RPMI7951 (cell line): Measurements from ENCODE around the gene PRR36. TPM values are rescaled to one million over a fixed set of nuclear protein-coding genes. Genes with fewer than 3 reads are reported as not detected.

Experiments used
- DNase-seq: peaks from one replicate; pipeline ENCODE4 v3.0.0-alpha.2; 2012; ENCODE audit warnings: low read depth
- total RNA-seq: library from RNA; depleted of rRNA; stranded (reverse); fragments of >200 nt; shearing (Covaris generic); gene quantifications from 2 replicates; pipeline ENCODE4 v1.2.3, GENCODE V29; 2014

Gene PRR36
- total RNA-seq, 1 experiment from 2014 or later = not detected

DNA sequence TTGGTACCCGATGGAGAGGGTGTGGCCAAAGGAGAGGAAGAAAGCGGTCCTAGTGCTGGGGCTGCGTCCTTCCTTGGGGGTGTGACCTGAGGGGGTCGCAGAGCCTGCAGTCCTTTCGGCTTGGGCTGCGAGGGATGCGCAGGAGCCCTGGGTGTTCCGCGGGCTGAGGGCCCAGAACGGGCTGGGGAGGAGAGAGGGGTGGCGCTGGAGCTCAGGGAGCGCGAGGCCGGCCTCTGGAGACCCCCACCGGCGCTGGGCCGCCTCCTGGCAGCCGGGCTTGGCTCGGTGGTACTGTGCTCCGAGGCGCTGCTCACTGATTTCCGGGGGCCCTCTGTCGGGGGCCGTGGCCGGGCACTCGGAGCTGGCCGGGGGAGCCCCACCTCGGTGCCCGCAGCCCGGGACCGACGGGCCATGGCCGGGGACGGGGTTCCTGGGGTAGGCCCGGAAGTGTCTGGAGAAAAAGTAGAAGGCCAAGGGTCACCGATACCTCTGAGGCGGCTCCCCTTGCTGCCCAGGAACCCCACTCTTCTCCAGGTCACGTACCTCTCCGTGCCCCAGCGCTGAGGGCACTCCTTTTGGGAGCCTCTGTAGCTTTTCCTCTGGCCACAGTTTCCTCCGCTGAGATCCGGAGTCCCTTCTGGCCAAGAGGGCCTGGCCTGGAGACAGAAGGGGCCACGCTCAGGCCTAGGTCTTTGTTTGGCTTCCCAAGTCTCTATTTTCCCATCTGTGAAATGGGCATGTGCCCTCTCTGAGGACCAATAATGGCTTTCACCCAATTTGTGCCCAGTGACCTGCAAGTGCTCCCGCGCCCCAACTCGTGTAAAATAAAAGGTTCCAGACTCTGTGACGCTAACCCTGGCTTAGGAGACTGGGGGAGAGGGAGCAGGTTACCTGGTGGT lies 1.6 kb downstream of the PRR36 start:
- no peak for DNase-seq

DNA sequence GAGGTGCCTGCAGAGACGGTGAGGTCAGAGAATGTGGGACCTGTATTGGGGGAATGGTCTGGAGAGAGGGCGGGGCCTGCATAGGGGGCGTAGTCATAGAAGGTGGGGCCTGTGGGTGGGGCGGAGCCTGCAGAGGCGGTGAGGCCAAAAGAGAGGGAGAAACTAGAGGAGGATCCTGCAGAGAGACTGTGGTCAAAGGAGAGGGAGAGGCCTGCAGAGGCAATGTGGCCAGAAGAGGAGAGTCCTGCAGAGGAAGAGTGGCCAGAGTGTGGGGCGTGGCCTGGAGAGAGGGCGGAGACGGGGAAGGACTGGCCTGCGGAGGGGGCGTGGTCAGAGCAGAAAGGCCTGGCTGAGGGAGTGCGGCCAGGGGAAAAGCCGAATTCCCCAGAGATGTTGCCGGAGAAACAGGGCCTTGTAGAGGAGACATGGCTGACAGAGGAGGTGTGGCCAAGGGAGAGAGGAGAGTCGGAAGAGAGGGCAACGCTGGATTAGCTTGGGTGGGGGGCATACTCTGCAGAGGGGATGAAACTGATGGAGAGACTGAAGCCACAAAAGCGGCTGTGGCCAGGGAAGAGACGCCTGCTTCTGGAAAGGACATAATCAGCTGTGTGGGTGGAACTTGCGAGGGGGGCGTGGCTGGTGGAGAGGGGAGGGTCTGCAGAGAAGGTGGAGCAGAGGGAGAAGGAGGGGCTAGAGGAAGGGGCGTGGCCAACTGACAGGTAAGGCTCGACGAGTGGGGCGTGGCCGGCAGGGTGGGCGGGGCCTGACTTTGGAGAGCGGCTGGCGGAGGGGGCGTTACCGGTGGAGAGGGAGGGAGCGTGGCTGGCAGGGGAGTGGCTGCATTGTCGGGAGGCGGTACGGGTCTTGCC lies 2.5 kb downstream of the PRR36 start:
- peak; percentile 90 for DNase-seq

DNA sequence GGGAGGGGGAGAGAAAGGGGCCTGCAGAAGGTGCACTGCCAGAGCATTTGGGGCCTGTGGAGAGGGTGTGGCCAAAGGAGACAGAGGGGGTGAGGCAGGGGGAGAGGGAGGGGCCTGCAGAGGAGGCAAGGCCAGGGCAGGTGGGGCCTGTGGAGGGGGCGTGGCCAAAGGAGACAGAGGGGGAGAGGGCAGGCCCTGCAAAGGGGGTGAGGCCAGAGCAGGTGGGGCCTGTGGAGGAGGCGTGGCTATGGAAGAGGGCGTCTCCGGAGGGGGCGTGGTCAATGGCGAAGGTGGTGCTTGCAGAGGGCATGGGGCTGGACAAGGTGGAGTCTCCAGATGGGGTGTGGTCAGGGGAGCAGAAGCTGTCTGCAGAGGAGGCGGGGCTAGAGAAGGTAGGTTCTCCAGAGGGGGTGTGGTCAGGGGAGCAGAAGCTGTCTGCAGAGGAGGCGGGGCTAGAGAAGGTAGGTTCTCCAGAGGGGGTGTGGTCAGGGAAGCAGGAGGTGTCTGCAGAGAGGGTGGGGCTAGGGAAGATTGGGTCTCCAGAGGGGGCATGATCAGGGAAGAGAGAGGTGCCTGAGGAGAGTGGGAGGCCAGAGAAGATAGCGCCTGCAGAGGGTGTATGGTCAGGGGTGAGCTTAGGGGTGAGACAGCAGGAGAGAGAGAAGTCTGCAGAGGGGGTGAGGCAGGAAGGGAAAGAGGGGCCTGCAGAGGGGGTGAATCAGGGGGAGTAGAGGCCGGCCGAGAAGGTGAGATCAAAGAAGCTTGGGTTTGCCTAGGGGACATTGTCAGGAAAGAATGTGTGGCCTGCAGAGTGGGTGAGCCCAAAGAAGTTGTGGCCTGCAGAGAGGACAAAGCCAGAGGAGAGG lies 3.4 kb downstream of the PRR36 start:
- peak; percentile 72 for DNase-seq

GRCh38 chr19:7869910-7870511 lies 4.2 kb downstream of the PRR36 start:
- peak; percentile 58 for DNase-seq

- peak; percentile 48 for DNase-seq
Observed at GRCh38 chr19:7869453-7869909, 4.7 kb downstream of the PRR36 start.

DNA sequence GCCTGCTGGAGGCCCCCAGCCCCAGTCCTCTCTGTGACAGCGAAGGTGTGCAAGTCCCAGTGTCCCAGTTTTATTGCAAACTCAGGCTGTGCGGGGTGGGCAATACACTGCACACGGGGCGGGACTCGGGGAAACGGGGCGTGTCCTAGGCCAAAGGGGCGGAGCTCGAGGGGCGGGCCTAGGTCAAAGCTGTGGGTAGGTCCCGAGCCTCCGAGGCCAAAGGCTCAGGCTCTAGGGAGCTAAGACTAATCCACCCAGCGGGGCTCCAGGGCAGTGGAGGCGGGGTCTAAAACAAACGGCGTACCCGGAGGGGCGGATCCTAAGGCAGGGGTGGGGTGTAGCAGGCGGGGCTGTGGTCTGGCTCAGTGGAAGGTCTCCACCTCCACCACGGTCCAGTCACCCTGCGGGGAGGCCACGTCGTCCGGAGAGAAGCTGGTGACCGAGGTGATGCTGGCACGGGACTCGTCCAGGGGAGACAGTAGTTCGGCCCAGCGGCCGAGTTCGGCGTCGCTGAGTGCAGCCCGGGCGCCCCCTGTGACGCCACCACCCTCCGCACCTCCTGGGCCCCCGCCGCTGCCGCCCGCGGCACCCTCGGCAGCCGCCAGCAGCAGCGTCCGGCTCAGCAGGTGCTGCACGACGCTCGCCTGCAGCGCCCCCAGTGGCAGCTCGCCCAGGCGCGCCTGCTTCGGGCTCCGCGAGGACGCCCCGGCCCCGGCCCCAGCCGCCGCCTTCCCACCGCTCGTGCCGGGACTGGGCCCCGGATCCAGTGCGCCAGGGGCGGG lies 5.3 kb downstream of the PRR36 start:
- DNase-seq = peak; percentile 68

- DNase-seq = peak; percentile 25
Observed at GRCh38 chr19:7868326-7868670, 5.9 kb downstream of the PRR36 start.

- no peak for DNase-seq
Observed at GRCh38 chr19:7867092-7867844, 6.9 kb downstream of the PRR36 start.

DNA sequence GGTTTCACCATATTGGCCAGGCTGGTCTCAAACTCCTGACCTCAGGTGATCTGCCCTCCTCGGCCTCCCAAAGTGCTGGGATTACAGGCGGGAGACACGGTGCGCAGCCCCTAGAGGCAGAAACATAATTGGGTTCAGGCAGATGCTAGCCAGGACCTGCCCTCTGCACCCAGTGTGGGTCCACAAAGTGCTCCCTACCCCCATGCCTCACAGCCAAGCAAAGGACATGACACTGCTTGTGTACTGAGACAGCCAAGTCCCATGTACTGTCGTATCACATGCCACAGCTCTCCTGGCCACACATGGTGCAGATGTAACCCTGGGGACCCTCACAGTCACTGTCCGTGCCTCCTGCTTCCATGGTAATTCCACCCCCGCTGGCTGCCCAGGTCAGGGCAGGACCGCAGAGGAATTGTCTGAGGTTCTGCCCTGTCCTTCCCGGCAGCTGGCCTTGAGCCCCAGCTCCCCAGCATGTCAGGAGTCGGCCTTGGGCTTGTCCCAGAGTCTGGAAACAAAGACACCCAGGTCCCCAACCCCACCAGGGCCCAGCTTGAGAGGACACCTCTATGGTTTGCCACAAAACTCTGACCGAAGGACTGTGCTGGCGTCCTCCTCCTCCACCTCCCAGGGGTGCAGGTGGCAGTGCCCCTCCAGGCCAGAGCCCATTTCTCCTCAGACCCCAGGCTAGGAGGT lies 7.6 kb downstream of the PRR36 start:
- DNase-seq = no peak

DNA sequence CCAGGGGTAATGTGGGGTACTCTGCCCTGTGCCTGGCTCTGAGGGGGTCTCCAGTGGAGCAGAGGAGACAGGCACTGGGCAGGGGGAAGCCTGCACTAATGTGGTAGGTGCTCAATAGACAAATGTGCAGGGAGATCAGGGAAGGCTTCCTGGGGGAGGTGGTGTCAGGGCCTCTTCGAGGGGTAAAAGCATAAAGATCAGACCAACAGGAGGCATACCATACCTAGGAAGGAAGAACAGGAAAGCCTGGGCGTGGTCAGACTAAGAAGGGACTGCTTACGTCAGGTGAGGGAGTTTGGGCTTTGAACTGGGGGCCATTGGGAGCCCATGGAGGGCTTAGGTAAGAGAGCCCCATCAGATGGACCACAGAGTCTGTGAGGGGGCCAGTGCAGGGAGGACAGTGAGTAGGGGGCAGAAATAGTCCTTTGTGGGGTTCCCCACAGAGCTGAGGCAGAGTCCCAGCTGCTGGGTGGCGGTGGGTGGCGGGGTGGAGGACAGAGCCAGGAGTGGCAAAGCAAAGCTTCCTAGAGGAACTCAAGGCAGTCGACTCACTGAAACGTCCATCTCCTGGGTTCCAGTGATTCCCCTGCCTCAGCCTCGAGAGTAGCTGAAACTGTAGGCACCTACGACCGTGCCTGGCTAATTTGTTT lies 8.8 kb downstream of the PRR36 start:
- DNase-seq = no peak

GRCh38 chr19:7864690-7865074 lies 9.5 kb downstream of the PRR36 start:
- no peak for DNase-seq

- DNase-seq = no peak
Observed at GRCh38 chr19:7863971-7864689, 10.1 kb downstream of the PRR36 start.

GRCh38 chr19:7863157-7863970 lies 10.8 kb downstream of the PRR36 start:
- DNase-seq = no peak

DNA sequence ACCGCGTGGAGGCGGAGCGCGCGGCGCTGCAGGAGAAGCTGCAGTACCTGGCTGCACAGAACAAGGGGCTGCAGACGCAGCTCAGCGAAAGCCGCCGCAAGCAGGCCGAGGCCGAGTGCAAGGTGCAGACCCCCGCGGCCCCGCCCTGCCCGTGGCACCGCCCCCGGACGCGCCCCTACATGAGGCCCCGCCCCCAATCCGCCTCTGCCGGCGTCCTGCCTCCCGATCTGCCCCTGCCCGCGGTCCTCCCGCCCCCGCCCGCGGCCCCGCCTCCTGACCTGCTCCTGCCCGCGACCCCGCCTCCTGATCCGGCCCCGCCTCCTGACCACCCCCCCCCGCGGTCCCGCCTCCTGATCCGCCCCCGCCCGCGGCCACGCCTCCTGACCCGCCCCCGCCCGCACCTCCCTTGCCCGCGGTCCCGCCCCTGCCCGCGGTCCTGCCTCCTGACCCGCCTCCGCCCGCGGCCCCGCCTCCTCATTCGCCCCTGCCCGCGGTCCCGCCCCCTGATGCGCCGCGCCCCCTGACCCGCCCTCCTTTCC lies 11.7 kb downstream of the PRR36 start:
- DNase-seq = no peak

- DNase-seq = no peak
Observed at GRCh38 chr19:7861619-7862412, 12.4 kb downstream of the PRR36 start.
